Loucy (cell line): ENCODE data around the gene KY.

Source experiments
- H2AFZ ChIP-seq: fragments of 200-600 bp; sonication (generic); 2 replicates; pipeline ENCODE4 v1.6.0; 2016; ENCODE audit warnings: antibody characterized with exemption, mild to moderate bottlenecking, low read length, moderate library complexity
- H3F3A ChIP-seq: fragments of 200-600 bp; 2 replicates; pipeline ENCODE4 v1.6.0; 2016; ENCODE audit warnings: antibody characterized with exemption, low read depth, mild to moderate bottlenecking
- H3K27me3 ChIP-seq: fragments of 200-600 bp; sonication (generic); 2 replicates; pipeline ENCODE4 v1.6.1; 2014; ENCODE audit warnings: low read length, mild to moderate bottlenecking; ENCODE audit not compliant: insufficient read depth, poor library complexity, severe bottlenecking
- H3K36me3 ChIP-seq: fragments of 200-600 bp; sonication (generic); 2 replicates; pipeline ENCODE4 v1.6.1; 2016; ENCODE audit warnings: low read length; ENCODE audit not compliant: insufficient read depth
- H3K4me1 ChIP-seq: fragments of 200-600 bp; sonication (generic); 2 replicates; pipeline ENCODE4 v1.5.1; 2014; ENCODE audit warnings: low read length, mild to moderate bottlenecking; ENCODE audit not compliant: insufficient read depth, poor library complexity, severe bottlenecking
- H3K4me2 ChIP-seq: fragments of 200-600 bp; sonication (generic); 2 replicates; pipeline ENCODE4 v1.6.0; 2014; ENCODE audit warnings: antibody characterized with exemption, low read length, low read depth, mild to moderate bottlenecking; ENCODE audit not compliant: poor library complexity, severe bottlenecking
- H3K4me3 ChIP-seq: fragments of 200-600 bp; sonication (generic); 2 replicates; pipeline ENCODE4 v1.5.1; 2014; ENCODE audit warnings: low read length, mild to moderate bottlenecking, mixed read lengths; ENCODE audit not compliant: poor library complexity, severe bottlenecking
- H3K79me2 ChIP-seq: fragments of 200-600 bp; sonication (generic); 2 replicates; pipeline ENCODE4 v1.6.1; 2014; ENCODE audit warnings: low read length; ENCODE audit not compliant: insufficient read depth
- H3K9ac ChIP-seq: fragments of 200-600 bp; sonication (generic); 2 replicates; pipeline ENCODE4 v1.6.0; 2014; ENCODE audit warnings: mild to moderate bottlenecking, low read depth, low read length, moderate library complexity; ENCODE audit not compliant: poor library complexity, severe bottlenecking
- H3K9me2 ChIP-seq: fragments of 200-600 bp; sonication (generic); replicated peaks from 2 replicates; pipeline ENCODE4 v1.6.1; 2016; ENCODE audit warnings: low read depth, low read length, mixed read lengths
- H3K9me3 ChIP-seq: fragments of 200-600 bp; sonication (generic); 2 replicates; pipeline ENCODE4 v1.6.1; 2014; ENCODE audit warnings: mild to moderate bottlenecking, antibody characterized with exemption, low read length, low read depth; ENCODE audit not compliant: insufficient read depth
- H4K20me1 ChIP-seq: fragments of 200-600 bp; sonication (generic); 2 replicates; pipeline ENCODE4 v1.6.0; 2014; ENCODE audit warnings: antibody characterized with exemption, low read length, mild to moderate bottlenecking; ENCODE audit not compliant: insufficient read depth, poor library complexity, severe bottlenecking
- CTCF ChIP-seq: fragments of 200-600 bp; sonication (generic); conservative IDR thresholded peaks from 2 replicates; pipeline ENCODE4 v1.5.1; 2014; ENCODE audit warnings: mild to moderate bottlenecking, antibody characterized with exemption, low read length
- EZH2phosphoT487 ChIP-seq: fragments of 200-600 bp; IDR thresholded peaks from 2 replicates; pipeline ENCODE4 v1.6.1; 2018; ENCODE audit warnings: antibody characterized with exemption, mild to moderate bottlenecking, moderate library complexity, borderline replicate concordance

Gene KY

DNA sequence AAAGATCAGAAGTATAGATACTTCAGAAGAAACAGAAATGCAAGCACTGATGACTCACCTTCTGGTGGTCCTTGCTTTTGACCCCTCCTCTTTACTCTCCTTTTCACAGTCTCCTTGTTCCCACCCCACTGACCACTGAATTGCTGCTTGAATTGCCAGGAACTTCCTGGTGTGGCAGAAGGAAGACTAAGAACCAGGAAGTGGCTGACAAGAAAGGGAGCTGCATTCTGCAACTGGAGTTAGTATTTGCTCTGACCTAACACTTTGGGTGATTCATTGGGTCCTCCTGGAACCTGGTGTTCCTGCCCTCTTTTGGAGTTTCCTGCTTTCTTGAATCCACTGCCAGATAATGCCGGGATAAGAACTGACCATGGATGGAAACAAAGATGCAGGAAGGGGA, 23.0 kb downstream of the KY start:
- no peaks in the 10 kb centered on the region for H4K20me1 ChIP-seq
- H3F3A ChIP-seq = no peaks in the 10 kb centered on the region
- peaks cover 10% of the 10 kb centered on the region; the same call in 1 of the 2 replicates for H3K9me3 ChIP-seq
- no peak overlapping the region for H3K4me3 ChIP-seq
- H2AFZ ChIP-seq = 0 out of 2 replicates have a peak overlapping the region, but pooled peaks have one; percentile 0
- H3K4me2 ChIP-seq = no peak overlapping the region
- H3K9me2 ChIP-seq = no peaks in the 10 kb centered on the region
- peaks cover 15% of the 10 kb centered on the region for H3K27me3 ChIP-seq
- no peak overlapping the region for H3K9ac ChIP-seq
- no peaks in the 10 kb centered on the region for H3K4me1 ChIP-seq
- TF ChIP-seq CTCF = no peak
- TF ChIP-seq EZH2phosphoT487 = no peak
- no peaks in the 10 kb centered on the region for H3K36me3 ChIP-seq
- no peaks in the 10 kb centered on the region for H3K79me2 ChIP-seq

GRCh38 chr3:134625885-134626741, 24.7 kb downstream of the KY start:
- H3K79me2 ChIP-seq = no peaks in the 10 kb centered on the region
- H3F3A ChIP-seq = no peaks in the 10 kb centered on the region
- no peak overlapping the region for H3K4me2 ChIP-seq
- no peak overlapping the region for H2AFZ ChIP-seq
- TF ChIP-seq EZH2phosphoT487 = no peak
- no peak for TF ChIP-seq CTCF
- H3K4me3 ChIP-seq = no peak overlapping the region
- H3K27me3 ChIP-seq = peaks cover 5% of the 10 kb centered on the region
- H3K36me3 ChIP-seq = no peaks in the 10 kb centered on the region
- H4K20me1 ChIP-seq = no peaks in the 10 kb centered on the region
- no peaks in the 10 kb centered on the region for H3K9me2 ChIP-seq
- H3K9me3 ChIP-seq = peaks cover 8% of the 10 kb centered on the region; the same call in 1 of the 2 replicates
- no peaks in the 10 kb centered on the region for H3K4me1 ChIP-seq
- no peak overlapping the region for H3K9ac ChIP-seq

- no peaks in the 10 kb centered on the region for H3K79me2 ChIP-seq
- no peak overlapping the region for H3K9ac ChIP-seq
- no peak overlapping the region for H2AFZ ChIP-seq
- no peaks in the 10 kb centered on the region for H3K27me3 ChIP-seq
- H4K20me1 ChIP-seq = no peaks in the 10 kb centered on the region
- no peaks in the 10 kb centered on the region for H3F3A ChIP-seq
- no peaks in the 10 kb centered on the region for H3K9me2 ChIP-seq
- H3K4me1 ChIP-seq = no peaks in the 10 kb centered on the region
- no peaks in the 10 kb centered on the region for H3K36me3 ChIP-seq
- TF ChIP-seq EZH2phosphoT487 (no peak), CTCF (no peak)
- 0 out of 2 replicates have a peak, but pooled peaks cover 1% of the 10 kb centered on the region for H3K9me3 ChIP-seq
- no peak overlapping the region for H3K4me2 ChIP-seq
- no peak overlapping the region for H3K4me3 ChIP-seq
Measured at GRCh38 chr3:134625462-134625861, 25.4 kb downstream of the KY start.
